Measurements from ENCODE around the gene SCARB1. TPM values are rescaled to one million over a fixed set of nuclear protein-coding genes. Genes with fewer than 3 reads are reported as not detected.

The SCARB1 gene
- total and polyA plus RNA-seq, 2 experiments from 2014 or later: 50.4 to 90.0 TPM

- Histone ChIP-seq H3K4me1 (ENCODE audit: insufficient read depth) (peaks cover 12% of the 10 kb centered on the region), H4K20me1 (ENCODE audit: insufficient read depth, poor library complexity, severe bottlenecking) (no peaks in the 10 kb centered on the region), H2AFZ (no peak overlapping the region), H3K36me3 (replicated peaks; ENCODE audit: insufficient read depth, low read depth) (no peaks in the 10 kb centered on the region), H3K4me3 (no peak overlapping the region), H3K4me2 (no peak overlapping the region), H3K27me3 (no peaks in the 10 kb centered on the region), H3K9me2 (replicated peaks; ENCODE audit: insufficient read depth) (no peaks in the 10 kb centered on the region), H3K27ac (no peak overlapping the region), H3K9me3 (ENCODE audit: low read depth) (no peaks in the 10 kb centered on the region), H3K79me2 (peaks cover 16% of the 10 kb centered on the region)
- no peak for TF ChIP-seq EZH2phosphoT487 (IDR thresholded peaks at IDR 0.05; ENCODE audit: low read depth, severe bottlenecking, unreplicated experiment)
- no peak for TF ChIP-seq EZH2 (IDR thresholded peaks at IDR 0.05; ENCODE audit: borderline replicate concordance)
- TF ChIP-seq CTCF (IDR thresholded peaks at IDR 0.05; ENCODE audit: poor library complexity): no peak
- DNase-seq (ENCODE audit: low spot score): no peak
- 77% methylated on average over 7 of the region's 7 CpGs for WGBS (ENCODE audit: low lambda C conversion rate, missing lambda C conversion rate)
These were observed 2.1 kb upstream of the SCARB1 start for GRCh38 chr12:124865728-124866127.

GRCh38 chr12:124864326-124864752 is 675 bp upstream of the SCARB1 start:
- H3K27me3 ChIP-seq: no peaks in the 10 kb centered on the region
- no peak overlapping the region for H3K4me3 ChIP-seq
- peaks cover 12% of the 10 kb centered on the region for H3K4me1 ChIP-seq (ENCODE audit: insufficient read depth)
- peaks cover 29% of the 10 kb centered on the region for H3K79me2 ChIP-seq
- H4K20me1 ChIP-seq (ENCODE audit: insufficient read depth, poor library complexity, severe bottlenecking): no peaks in the 10 kb centered on the region
- peak overlapping the region; percentile 82 for H2AFZ ChIP-seq
- peak overlapping the region; percentile 85 for H3K4me2 ChIP-seq
- no peak for DNase-seq (ENCODE audit: low spot score)
- no peaks in the 10 kb centered on the region for H3K9me3 ChIP-seq (ENCODE audit: low read depth)
- TF ChIP-seq EZH2phosphoT487 (IDR thresholded peaks at IDR 0.05; ENCODE audit: low read depth, severe bottlenecking, unreplicated experiment) (no peak), CTCF (IDR thresholded peaks at IDR 0.05; ENCODE audit: poor library complexity) (no peak), EZH2 (IDR thresholded peaks at IDR 0.05; ENCODE audit: borderline replicate concordance) (no peak)
- no peaks in the 10 kb centered on the region for H3K9me2 ChIP-seq (replicated peaks; ENCODE audit: insufficient read depth)
- H3K27ac ChIP-seq: peak overlapping the region; percentile 33
- no peaks in the 10 kb centered on the region for H3K36me3 ChIP-seq (replicated peaks; ENCODE audit: insufficient read depth, low read depth)
- 91% methylated on average over 14 of the region's 14 CpGs for WGBS (ENCODE audit: low lambda C conversion rate, missing lambda C conversion rate)

- H2AFZ ChIP-seq: peak overlapping the region; percentile 85
- H3K4me2 ChIP-seq: peak overlapping the region; percentile 85
These were observed 772 bp downstream of the SCARB1 start for GRCh38 chr12:124862768-124863415.

More at GRCh38 chr12:124862768-124863415, 772 bp downstream of the SCARB1 start:
- no peaks in the 10 kb centered on the region for H3K9me2 ChIP-seq (replicated peaks; ENCODE audit: insufficient read depth)
- H3K27ac ChIP-seq: peak overlapping the region; percentile 70
- H3K79me2 ChIP-seq: peaks cover 39% of the 10 kb centered on the region
- H3K4me3 ChIP-seq: peak overlapping the region; percentile 89
- TF ChIP-seq EZH2phosphoT487 (IDR thresholded peaks at IDR 0.05; ENCODE audit: low read depth, severe bottlenecking, unreplicated experiment) (no peak), EZH2 (IDR thresholded peaks at IDR 0.05; ENCODE audit: borderline replicate concordance) (no peak), CTCF (IDR thresholded peaks at IDR 0.05; ENCODE audit: poor library complexity) (no peak)
- H3K9me3 ChIP-seq (ENCODE audit: low read depth): no peaks in the 10 kb centered on the region
- peak; percentile 54 for DNase-seq (ENCODE audit: low spot score)
- WGBS (ENCODE audit: low lambda C conversion rate, missing lambda C conversion rate): 18% methylated on average over 21 of the region's 22 CpGs
- no peaks in the 10 kb centered on the region for H4K20me1 ChIP-seq (ENCODE audit: insufficient read depth, poor library complexity, severe bottlenecking)
- H3K36me3 ChIP-seq (replicated peaks; ENCODE audit: insufficient read depth, low read depth): no peaks in the 10 kb centered on the region
- no peaks in the 10 kb centered on the region for H3K27me3 ChIP-seq
- peaks cover 12% of the 10 kb centered on the region for H3K4me1 ChIP-seq (ENCODE audit: insufficient read depth)
